Erythroblast (primary cell): ENCODE measurements around the gene MYOM3.

Experiments
- GATA1 ChIP-seq: IDR thresholded peaks from 2 replicates; pipeline ENCODE4 v1.6.1; 2011; ENCODE audit warnings: low read depth, mild to moderate bottlenecking, control low read depth, low read length, moderate library complexity
- POLR2A ChIP-seq: IDR thresholded peaks from 2 replicates; pipeline ENCODE4 v1.6.1; 2011; ENCODE audit warnings: mild to moderate bottlenecking, low read length

GRCh38 chr1:24082372-24082771 lies 29.6 kb downstream of the MYOM3 start:
- TF ChIP-seq POLR2A: no peak
- no peak for TF ChIP-seq GATA1
